HepG2 (cell line): Measurements from ENCODE around the gene SEZ6L. TPM values are rescaled to one million over a fixed set of nuclear protein-coding genes. Genes with fewer than 3 reads are reported as not detected.

Experiments
- ATAC-seq: fragments of 200-7000 bp; cut with Tn5 transposase; 3 replicates; pipeline ENCODE4 v1.9.1; 2020; ENCODE audit warnings: mild to moderate bottlenecking, moderate library complexity
- BruUV-seq: library from RNA; stranded (reverse); fragments of 400-500 nt; replicated peaks from 2 replicates; lab custom pipeline; 2021; lab: Mats Ljungman, UMichigan
- CTCF ChIA-PET: fragments of 300-600 bp; formaldehyde crosslinking; extraction: SDS; loops from one replicate; lab custom pipeline; 2021; ENCODE audit warnings: low total read pairs, inconsistent platforms, low intra/inter-chr PET ratio; lab: Yijun Ruan, JAX
- POLR2A ChIA-PET: fragments of 350-600 bp; sonication (Branson Sonifier 250); formaldehyde crosslinking; loops from one replicate; lab custom pipeline; 2020; ENCODE audit warnings: antibody characterized with exemption, inconsistent platforms; lab: Yijun Ruan, JAX
- DNase-seq: peaks from one replicate; pipeline ENCODE4 v3.0.0-alpha.2; 2015; ENCODE audit warnings: low spot score
- FAIRE-seq: peaks from 3 replicates; lab custom pipeline; 2011; peaks lifted over from hg19 to GRCh38; lab: Jason Lieb, UNC
- H2AFZ ChIP-seq: one replicate; pipeline ENCODE4 v1.6.1; 2011; ENCODE audit warnings: low read length, inconsistent platforms
- H3K27ac ChIP-seq: fragments of 300-600 bp; 3 replicates; pipeline ENCODE4 v1.8.0; 2011; ENCODE audit warnings: mixed run types, mild to moderate bottlenecking, mixed read lengths, low read length, inconsistent platforms; ENCODE audit not compliant: insufficient read depth; ENCODE audit errors: extremely low read length
- H3K27me3 ChIP-seq, 2 experiments: fragments of 200-600 bp in 1 of 2; 2 replicates in 1 of 2; 3 replicates in 1 of 2; pipeline versions ENCODE4 v1.6.0 to v1.8.0; 2011; ENCODE audit warnings: low read length in 2 of 2, mild to moderate bottlenecking in 2 of 2, moderate library complexity in 2 of 2, inconsistent platforms in 1 of 2; ENCODE audit not compliant: insufficient read depth in 2 of 2, control insufficient read depth in 1 of 2
- H3K36me3 ChIP-seq, 2 experiments: fragments of 200-600 bp in 1 of 2; replicated peaks in 1 of 2; 2 replicates in 1 of 2; 3 replicates in 1 of 2; pipeline versions ENCODE4 v1.5.1 to v1.8.0; 2011; ENCODE audit warnings: low read length in 2 of 2, inconsistent platforms in 1 of 2; ENCODE audit not compliant: insufficient read depth in 2 of 2, control insufficient read depth in 1 of 2
- H3K4me1 ChIP-seq: 2 replicates; pipeline ENCODE4 v1.5.1; 2012; ENCODE audit warnings: low read length, inconsistent platforms; ENCODE audit not compliant: insufficient read depth
- H3K4me2 ChIP-seq: 2 replicates; pipeline ENCODE4 v1.6.0; 2011; ENCODE audit warnings: low read depth, low read length, inconsistent platforms
- H3K4me3 ChIP-seq, 3 experiments: fragments of 200-600 bp in 1 of 3; sonication (generic), shearing (Covaris generic) in 1 of 3; replicated peaks in 1 of 3; 2 replicates each; pipeline ENCODE4 v1.5.1; 2011 to 2016; ENCODE audit warnings: low read length in 3 of 3, inconsistent platforms in 2 of 3, low read depth in 2 of 3, mild to moderate bottlenecking in 2 of 3, control low read depth in 1 of 3, mixed read lengths in 1 of 3; ENCODE audit not compliant: insufficient read depth in 1 of 3
- H3K79me2 ChIP-seq: one replicate; pipeline ENCODE4 v1.6.1; 2011; ENCODE audit warnings: low read length, inconsistent platforms; ENCODE audit not compliant: insufficient read depth
- H3K9ac ChIP-seq: 2 replicates; pipeline ENCODE4 v1.6.0; 2011; ENCODE audit warnings: mild to moderate bottlenecking, low read depth, low read length, inconsistent platforms; ENCODE audit not compliant: insufficient read depth
- H3K9me3 ChIP-seq: 2 replicates; pipeline ENCODE4 v1.5.1; 2012; ENCODE audit warnings: mild to moderate bottlenecking, low read length
- H4K20me1 ChIP-seq: 2 replicates; pipeline ENCODE4 v1.6.0; 2011; ENCODE audit warnings: inconsistent platforms, mild to moderate bottlenecking, low read length, moderate library complexity; ENCODE audit not compliant: insufficient read depth
- RXRB ChIP-seq: IDR thresholded peaks from 2 replicates; pipeline ENCODE4 v1.6.1; 2016; ENCODE audit warnings: borderline replicate concordance, missing genetic modification reagents, missing compliant biosample characterization
- SIX4 ChIP-seq: sonication (generic); formaldehyde crosslinking; IDR thresholded peaks from 2 replicates; pipeline ENCODE4 v1.4.0; 2020; ENCODE audit warnings: missing genetic modification reagents
- STAT5B ChIP-seq: sonication (generic); formaldehyde crosslinking; IDR thresholded peaks from 2 replicates; pipeline ENCODE4 v1.4.0; 2020; ENCODE audit warnings: missing genetic modification reagents
- ZNF30 ChIP-seq: sonication (generic); formaldehyde crosslinking; IDR thresholded peaks from 2 replicates; pipeline ENCODE4 v1.5.0; 2020; ENCODE audit warnings: mild to moderate bottlenecking, missing genetic modification reagents
- ZNF605 ChIP-seq: sonication (generic); formaldehyde crosslinking; IDR thresholded peaks from 2 replicates; pipeline ENCODE4 v1.8.0; 2022; ENCODE audit warnings: mild to moderate bottlenecking, missing genetic modification reagents
- ZSCAN9 ChIP-seq: IDR thresholded peaks from 2 replicates; pipeline ENCODE4 v1.6.1; 2016; ENCODE audit warnings: borderline replicate concordance
- in situ Hi-C: cut with HindIII; loops from 2 replicates; pipeline ENCODE4 v1.10.0; 2017; ENCODE audit warnings: low pct_unique_long_range_greater_than_20kb; ENCODE audit not compliant: extremely low pct_ligation_motif_present
- intact Hi-C: fragments of 100-400 bp; cut with micrococcal nuclease; formaldehyde crosslinking; loops from one replicate; pipeline ENCODE4 v1.10.0; 2022; ENCODE audit not compliant: unreplicated experiment
- polyA plus RNA-seq, 8 experiments: library from polyadenylated mRNA; depleted of rRNA in 3 of 8; stranded (reverse) in 7 of 8; unstranded in 1 of 8; fragments of >200 nt; fragmentation: Illumina TruSeq in 4 of 8; extraction: Trizol in 4 of 8; gene quantifications; 2 replicates each; pipeline versions ENCODE4 v1.2.1 to v1.2.3, GENCODE V29; 2011 to 2016; ENCODE audit warnings: low read depth in 4 of 8, missing spikeins in 1 of 8, mixed read lengths in 1 of 8; ENCODE audit not compliant: insufficient read depth in 1 of 8
- total RNA-seq, 5 experiments: library from RNA; depleted of rRNA; stranded (reverse); fragments of >200 nt; fragmentation: Illumina TruSeq; extraction: Trizol; gene quantifications; 2 replicates each; pipeline ENCODE4 v1.2.3, GENCODE V29; 2016; ENCODE audit warnings: low read depth in 1 of 5
- TF ChIP-seq, protein P1 (sequence below): sonication (generic); formaldehyde crosslinking; IDR thresholded peaks from 2 replicates; pipeline ENCODE4 v1.5.1; 2020; ENCODE audit warnings: mild to moderate bottlenecking, missing genetic modification reagents, borderline replicate concordance
- TF ChIP-seq, protein P2 (sequence below): sonication (generic); formaldehyde crosslinking; IDR thresholded peaks from 2 replicates; pipeline ENCODE4 v1.4.0; 2020; ENCODE audit warnings: mild to moderate bottlenecking, missing genetic modification reagents
- TF ChIP-seq, protein P3 (sequence below): sonication (generic); formaldehyde crosslinking; IDR thresholded peaks from 2 replicates; pipeline ENCODE4 v1.4.0; 2020; ENCODE audit warnings: missing genetic modification reagents

SEZ6L gene
- total and polyA plus RNA-seq, 2 of the 13 experiments (the other 11 are each of a cell fraction or from before 2014, with no cell fraction given): not detected

GRCh38 chr22:26143806-26144325 is 25.4 kb upstream of the SEZ6L start (continued):
- TF ChIP-seq, protein P1, sequence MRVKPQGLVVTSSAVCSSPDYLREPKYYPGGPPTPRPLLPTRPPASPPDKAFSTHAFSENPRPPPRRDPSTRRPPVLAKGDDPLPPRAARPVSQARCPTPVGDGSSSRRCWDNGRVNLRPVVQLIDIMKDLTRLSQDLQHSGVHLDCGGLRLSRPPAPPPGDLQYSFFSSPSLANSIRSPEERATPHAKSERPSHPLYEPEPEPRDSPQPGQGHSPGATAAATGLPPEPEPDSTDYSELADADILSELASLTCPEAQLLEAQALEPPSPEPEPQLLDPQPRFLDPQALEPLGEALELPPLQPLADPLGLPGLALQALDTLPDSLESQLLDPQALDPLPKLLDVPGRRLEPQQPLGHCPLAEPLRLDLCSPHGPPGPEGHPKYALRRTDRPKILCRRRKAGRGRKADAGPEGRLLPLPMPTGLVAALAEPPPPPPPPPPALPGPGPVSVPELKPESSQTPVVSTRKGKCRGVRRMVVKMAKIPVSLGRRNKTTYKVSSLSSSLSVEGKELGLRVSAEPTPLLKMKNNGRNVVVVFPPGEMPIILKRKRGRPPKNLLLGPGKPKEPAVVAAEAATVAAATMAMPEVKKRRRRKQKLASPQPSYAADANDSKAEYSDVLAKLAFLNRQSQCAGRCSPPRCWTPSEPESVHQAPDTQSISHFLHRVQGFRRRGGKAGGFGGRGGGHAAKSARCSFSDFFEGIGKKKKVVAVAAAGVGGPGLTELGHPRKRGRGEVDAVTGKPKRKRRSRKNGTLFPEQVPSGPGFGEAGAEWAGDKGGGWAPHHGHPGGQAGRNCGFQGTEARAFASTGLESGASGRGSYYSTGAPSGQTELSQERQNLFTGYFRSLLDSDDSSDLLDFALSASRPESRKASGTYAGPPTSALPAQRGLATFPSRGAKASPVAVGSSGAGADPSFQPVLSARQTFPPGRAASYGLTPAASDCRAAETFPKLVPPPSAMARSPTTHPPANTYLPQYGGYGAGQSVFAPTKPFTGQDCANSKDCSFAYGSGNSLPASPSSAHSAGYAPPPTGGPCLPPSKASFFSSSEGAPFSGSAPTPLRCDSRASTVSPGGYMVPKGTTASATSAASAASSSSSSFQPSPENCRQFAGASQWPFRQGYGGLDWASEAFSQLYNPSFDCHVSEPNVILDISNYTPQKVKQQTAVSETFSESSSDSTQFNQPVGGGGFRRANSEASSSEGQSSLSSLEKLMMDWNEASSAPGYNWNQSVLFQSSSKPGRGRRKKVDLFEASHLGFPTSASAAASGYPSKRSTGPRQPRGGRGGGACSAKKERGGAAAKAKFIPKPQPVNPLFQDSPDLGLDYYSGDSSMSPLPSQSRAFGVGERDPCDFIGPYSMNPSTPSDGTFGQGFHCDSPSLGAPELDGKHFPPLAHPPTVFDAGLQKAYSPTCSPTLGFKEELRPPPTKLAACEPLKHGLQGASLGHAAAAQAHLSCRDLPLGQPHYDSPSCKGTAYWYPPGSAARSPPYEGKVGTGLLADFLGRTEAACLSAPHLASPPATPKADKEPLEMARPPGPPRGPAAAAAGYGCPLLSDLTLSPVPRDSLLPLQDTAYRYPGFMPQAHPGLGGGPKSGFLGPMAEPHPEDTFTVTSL (CRISPR knock-in tag): no peak
- TF ChIP-seq STAT5B (CRISPR knock-in tag): no peak
- no peak for TF ChIP-seq ZSCAN9
- TF ChIP-seq ZNF30 (CRISPR knock-in tag): no peak
- TF ChIP-seq, protein P2, sequence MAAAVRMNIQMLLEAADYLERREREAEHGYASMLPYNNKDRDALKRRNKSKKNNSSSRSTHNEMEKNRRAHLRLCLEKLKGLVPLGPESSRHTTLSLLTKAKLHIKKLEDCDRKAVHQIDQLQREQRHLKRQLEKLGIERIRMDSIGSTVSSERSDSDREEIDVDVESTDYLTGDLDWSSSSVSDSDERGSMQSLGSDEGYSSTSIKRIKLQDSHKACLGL (CRISPR knock-in tag): no peak
- no peak for TF ChIP-seq SIX4

DNA sequence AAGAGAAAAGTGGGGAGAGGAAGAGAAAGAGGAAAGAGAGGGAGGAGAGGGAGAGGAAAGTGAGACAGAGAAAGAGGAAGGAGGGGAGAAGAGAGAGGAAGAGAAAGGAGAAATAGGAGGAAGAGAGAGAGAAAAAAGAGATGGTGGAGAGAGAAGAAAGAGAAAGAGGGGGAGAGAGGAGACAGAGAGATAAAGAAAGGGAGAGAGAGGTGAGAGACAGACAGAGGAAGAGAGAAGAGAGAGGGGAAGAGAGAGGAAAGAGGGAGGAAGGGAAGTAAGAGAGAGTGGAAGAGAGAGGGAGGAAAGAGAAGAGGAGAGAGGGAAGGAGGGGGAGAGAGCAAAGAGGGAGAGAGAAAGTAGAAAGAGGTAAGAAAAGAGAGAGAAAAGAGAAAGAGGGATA is 9.4 kb upstream of the SEZ6L start:
- no peak for ATAC-seq
- H3K4me3 ChIP-seq: no peak overlapping the region
- no peaks in the 10 kb centered on the region for H3K4me1 ChIP-seq
- no peaks in the 10 kb centered on the region for H4K20me1 ChIP-seq
- in situ Hi-C loops (no loop called here), intact Hi-C loops (no loop called here)
- no peaks in the 10 kb centered on the region for H3K36me3 ChIP-seq
- H3K9ac ChIP-seq: no peak overlapping the region
- no peak overlapping the region for H3K4me2 ChIP-seq
- no TSS peak for BruUV-seq
- ChIA-PET CTCF (no interaction called here), POLR2A (no interaction called here)
- H3K79me2 ChIP-seq: no peaks in the 10 kb centered on the region
- no peak for DNase-seq
- H3K9me3 ChIP-seq: no peaks in the 10 kb centered on the region
- H3K27ac ChIP-seq: no peak overlapping the region
- peaks cover 0 to 3% of the 10 kb centered on the region in 2 experiments; a peak in 2 of 5 replicates for H3K27me3 ChIP-seq
- FAIRE-seq: no peak
- H2AFZ ChIP-seq: no peak overlapping the region
- TF ChIP-seq, protein P3, sequence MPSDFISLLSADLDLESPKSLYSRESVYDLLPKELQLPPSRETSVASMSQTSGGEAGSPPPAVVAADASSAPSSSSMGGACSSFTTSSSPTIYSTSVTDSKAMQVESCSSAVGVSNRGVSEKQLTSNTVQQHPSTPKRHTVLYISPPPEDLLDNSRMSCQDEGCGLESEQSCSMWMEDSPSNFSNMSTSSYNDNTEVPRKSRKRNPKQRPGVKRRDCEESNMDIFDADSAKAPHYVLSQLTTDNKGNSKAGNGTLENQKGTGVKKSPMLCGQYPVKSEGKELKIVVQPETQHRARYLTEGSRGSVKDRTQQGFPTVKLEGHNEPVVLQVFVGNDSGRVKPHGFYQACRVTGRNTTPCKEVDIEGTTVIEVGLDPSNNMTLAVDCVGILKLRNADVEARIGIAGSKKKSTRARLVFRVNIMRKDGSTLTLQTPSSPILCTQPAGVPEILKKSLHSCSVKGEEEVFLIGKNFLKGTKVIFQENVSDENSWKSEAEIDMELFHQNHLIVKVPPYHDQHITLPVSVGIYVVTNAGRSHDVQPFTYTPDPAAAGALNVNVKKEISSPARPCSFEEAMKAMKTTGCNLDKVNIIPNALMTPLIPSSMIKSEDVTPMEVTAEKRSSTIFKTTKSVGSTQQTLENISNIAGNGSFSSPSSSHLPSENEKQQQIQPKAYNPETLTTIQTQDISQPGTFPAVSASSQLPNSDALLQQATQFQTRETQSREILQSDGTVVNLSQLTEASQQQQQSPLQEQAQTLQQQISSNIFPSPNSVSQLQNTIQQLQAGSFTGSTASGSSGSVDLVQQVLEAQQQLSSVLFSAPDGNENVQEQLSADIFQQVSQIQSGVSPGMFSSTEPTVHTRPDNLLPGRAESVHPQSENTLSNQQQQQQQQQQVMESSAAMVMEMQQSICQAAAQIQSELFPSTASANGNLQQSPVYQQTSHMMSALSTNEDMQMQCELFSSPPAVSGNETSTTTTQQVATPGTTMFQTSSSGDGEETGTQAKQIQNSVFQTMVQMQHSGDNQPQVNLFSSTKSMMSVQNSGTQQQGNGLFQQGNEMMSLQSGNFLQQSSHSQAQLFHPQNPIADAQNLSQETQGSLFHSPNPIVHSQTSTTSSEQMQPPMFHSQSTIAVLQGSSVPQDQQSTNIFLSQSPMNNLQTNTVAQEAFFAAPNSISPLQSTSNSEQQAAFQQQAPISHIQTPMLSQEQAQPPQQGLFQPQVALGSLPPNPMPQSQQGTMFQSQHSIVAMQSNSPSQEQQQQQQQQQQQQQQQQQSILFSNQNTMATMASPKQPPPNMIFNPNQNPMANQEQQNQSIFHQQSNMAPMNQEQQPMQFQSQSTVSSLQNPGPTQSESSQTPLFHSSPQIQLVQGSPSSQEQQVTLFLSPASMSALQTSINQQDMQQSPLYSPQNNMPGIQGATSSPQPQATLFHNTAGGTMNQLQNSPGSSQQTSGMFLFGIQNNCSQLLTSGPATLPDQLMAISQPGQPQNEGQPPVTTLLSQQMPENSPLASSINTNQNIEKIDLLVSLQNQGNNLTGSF (CRISPR knock-in tag): no peak
- TF ChIP-seq ZNF605 (CRISPR knock-in tag) (no peak), RXRB (no peak)
